GM21717 (cell line): ENCODE measurements around the gene EHMT2.

Source experiments
- ATAC-seq: cut with Tn5 transposase; IDR thresholded peaks from one replicate; pipeline ENCODE4 v1.9.1; 2021; ENCODE audit warnings: mild to moderate bottlenecking, moderate library complexity; ENCODE audit not compliant: unreplicated experiment

The EHMT2 gene

GRCh38 chr6:31892821-31893220 lies 4.7 kb downstream of the EHMT2 start:
- ATAC-seq = no peak

DNA sequence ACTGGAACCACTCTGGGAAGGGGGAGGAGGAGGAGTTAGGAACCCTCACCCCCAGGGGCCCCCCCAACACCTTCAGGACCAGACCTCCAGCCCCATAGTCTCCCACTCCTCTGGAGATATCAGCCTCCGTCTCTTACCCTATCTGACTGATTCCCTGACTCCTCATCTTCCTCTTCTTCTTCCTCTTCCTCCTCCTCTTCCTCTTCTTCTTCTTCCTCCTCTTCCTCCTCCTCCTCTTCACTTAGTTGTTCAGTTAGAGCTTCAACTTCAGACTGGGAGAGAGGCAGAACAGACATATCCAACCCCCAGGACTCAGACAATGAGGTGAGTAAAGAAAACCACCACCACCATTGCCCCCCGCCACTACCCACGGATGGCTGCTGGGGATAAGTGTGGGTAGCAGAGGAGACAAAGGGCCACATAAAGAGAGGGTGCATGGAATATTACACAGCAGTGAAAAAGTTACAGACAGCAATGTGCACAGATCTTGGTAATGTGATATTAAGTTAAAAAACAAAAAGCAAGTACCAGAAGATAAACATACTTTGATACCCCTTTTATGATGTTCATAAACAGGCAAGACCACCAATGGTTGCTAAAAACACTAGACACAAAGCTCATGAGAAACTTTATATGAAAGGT lies 8.0 kb downstream of the EHMT2 start:
- no peak for ATAC-seq

DNA sequence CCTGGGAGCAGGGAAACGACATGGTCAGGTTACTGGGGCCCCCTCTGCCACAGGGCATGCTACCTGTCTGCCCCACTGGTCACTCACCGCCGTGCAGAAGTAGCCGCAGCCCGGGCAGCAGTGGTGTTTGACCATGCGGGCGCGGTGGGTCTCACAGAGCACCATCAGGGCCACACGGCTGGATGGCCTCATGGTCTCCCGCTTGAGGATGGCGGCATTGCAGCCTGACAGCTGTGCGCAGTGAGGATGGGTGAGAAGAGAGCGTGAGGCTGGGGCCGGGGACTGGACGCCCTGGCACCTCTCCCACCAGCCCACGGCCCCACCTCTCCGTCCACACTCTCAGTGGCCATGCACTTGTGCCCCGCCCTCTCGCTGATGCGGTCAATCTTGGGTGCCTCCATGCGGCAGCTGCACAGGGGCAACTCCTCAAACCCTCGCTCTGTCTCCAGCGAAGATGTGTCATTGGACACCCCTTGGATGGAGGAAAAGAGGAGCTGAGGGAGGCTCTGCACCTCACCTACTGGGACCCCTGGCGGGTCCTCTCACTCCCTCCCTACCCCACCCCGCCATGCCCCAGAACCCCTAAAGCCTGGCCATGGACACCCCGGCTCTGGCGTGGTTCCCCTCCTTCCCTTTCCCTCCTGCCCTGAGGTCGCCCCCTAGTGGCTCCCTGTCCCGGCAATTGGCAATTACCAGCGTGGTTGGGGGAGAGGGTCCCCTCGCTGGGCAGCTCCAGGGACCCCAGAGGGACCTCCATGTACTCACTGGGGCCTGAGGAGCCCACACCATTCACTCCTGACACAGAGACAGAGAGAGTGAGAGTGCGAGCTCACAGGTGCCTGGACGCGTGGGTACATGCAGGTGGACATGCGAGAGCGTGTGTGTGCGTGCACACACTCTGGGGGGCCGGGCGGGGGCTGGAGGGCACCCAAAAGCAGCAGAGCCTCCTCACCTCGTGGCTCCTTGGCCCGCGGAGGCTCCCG lies 8.9 kb downstream of the EHMT2 start:
- no peak for ATAC-seq

DNA sequence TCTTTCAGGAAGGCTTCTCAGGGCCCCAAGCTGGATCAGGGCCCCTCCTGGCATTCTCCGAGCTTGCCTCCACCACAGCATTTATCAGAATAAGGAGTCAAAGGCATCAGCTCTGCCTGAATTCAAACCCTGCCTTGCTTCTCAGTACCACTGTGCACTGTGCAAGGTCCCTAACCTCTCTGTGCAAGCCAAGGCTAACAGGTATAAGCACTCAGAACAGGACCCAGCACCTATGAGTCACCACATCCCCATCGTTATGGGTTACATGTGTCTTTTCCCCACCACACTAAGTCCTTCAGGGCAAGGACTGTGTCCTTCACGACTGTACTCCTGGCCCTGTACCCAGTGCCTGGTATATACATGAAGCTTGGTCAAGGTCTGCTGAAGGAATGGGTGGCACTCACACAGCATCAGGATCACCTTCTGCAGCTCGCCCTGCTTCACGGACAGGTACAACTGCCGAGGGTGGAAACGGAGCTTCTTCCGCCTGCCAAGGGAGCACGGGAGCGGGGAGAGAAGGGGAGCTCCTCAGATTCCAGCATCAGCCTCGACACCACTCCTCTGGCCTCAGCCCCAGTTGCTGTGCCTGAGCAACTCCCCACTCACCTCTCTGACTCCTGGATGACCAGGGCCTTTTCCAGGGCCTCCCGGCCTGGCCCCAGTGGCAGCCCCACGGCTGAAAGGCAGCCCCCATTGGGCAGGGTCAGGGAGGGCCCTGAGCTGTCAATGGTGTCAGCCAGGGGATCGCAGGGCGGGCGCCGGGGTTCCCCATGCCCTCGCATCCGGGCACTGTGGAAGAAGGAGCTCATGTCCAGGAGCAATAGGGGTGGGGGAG lies 10.1 kb downstream of the EHMT2 start:
- no peak for ATAC-seq

DNA sequence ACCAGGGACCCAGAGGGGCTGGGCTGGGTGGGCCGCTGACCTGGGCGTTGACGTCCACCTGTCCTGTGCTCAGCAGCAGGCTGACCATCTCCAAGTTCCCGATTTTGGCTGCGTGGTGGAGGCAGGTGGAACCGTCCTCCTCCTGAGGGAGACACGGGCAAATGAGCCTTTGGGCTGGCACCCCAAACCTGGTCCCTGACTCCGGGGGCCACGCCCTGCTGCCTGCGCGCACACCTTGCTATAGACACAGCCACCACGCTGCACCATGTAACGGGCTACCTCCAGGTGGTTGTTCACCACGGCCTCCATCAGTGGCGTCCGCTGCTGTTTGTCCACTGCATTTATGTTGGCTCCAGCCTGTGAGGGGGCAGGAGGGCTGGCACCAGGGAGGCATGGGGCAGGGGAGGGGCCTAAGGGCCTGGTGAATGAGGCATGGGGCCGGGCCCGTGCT lies 10.9 kb downstream of the EHMT2 start:
- ATAC-seq = no peak

- no peak for ATAC-seq
Measured at GRCh38 chr6:31884528-31885035, 12.9 kb downstream of the EHMT2 start.

DNA sequence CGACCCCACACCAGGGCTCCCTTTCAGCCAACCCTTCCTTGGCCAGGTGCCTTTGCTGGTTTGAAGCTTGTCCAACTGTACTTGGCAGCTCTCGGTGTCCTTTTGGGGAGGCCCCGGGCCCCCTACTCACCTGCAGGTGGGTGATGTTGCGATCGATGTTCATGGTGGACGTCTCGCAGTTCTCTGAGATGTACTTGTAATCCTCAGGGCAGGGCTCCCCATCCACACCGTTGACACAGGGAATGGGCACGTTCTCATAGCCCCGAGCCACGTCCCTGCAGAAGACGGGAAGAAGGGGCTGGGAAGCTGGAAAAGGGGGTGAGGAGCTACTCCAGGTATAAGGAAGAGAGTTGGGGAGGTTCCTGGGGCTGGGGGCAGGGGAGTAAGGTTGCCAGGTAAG lies 13.8 kb downstream of the EHMT2 start:
- no peak for ATAC-seq

DNA sequence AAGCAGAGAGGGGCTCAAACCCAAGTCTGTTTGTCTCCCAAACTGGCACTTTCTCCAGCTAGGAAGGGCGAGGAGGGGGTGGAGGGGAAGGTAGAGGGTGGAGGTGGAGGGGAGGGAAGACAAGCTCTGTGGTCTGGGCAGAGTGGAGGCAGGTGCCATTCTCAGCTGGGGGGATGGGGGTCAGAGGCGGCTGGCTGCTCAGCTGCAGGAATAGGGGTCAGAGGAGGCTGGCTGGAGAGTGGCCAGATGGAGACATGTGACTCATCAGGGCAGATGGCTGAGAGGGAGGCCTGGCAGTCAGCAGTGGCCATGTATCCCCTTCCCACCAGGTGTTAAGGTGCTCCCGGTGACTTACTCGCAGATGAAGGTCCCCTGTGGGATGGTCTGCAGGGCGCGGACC lies 15.2 kb downstream of the EHMT2 start:
- ATAC-seq = no peak

DNA sequence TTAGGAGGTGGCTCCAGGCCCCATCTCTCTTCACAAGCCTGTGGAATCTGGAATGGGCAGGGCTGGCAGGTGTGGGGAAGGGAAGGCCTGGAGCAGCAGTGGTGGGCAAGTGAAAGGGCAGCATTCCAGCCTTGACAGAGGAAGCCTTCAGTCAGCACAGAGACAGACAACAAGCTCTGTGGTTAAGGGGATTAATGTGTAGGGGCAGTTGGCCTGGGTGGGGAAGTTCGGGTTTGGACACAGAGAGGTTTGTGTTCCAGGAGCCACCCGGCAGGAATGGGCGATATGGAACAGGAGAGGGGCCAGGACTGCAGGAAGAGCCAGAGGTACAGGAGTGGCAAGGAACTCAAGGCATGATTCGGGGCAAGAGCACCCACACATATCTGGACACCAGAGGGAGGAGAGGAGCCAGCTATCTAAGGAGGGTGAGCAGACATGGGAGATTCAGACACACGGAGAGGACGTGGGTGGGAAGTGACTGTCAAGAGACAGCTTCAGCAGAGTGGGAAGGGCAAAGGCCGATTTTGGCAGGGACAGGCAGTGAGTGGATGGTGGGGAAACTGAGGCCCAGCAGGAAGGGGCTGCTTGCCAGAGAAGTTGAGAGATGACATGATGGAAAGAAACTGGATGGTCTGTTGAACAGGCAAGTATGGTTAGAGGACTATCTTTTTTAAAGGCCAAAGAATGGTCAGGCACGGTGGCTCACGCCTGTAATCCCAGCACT lies 16.2 kb downstream of the EHMT2 start:
- ATAC-seq = no peak

DNA sequence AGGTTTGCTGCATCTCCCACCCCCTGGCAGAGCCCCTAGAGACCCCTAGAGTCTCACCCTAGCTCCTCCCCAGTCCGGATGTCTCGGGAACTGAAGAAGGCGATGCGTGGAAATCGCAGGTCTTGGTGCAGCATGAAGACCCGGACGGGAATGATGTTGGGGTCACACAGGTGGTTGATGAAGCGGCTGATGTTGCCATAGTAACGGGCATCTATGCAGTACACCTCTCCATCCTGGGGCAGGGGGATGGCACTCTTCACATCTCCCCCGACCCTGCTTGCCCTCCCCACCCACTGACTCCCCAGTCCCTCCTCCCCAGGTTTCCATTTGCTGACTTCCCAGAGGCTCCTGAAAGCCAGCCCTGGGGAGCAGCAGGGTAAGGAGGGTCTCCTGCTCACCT lies 16.9 kb downstream of the EHMT2 start:
- no peak for ATAC-seq

DNA sequence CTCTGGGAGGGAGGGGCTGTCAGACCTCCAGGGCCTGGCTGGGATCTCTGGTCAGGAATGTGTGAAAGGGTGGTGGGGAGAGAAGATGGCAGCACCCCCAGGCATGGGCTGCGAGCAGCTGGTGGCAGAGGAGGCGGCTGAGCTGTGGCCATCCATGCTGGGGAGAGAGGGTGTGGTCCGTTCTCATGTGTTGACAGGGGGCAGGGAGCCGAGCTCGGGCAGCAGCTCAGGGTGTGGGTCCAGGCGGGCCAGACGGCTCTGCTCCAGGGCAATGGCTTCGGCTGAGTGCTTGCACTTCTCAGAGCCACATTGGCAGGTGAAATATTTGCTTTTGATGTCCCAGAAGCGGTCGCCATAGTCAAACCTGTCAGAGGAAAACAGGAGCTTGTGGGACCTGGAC lies 17.6 kb downstream of the EHMT2 start:
- no peak for ATAC-seq

- no peak for ATAC-seq
Measured at GRCh38 chr6:31879143-31879542, 18.4 kb downstream of the EHMT2 start.

- ATAC-seq = no peak
Measured at GRCh38 chr6:31878726-31879125, 18.8 kb downstream of the EHMT2 start, which contains the start of gene SLC44A4. SLC44A4 (minus strand) TSS chr6:31878997; CDS start chr6:31878980, 17 bp downstream.

GRCh38 chr6:31878222-31878621 lies 19.3 kb downstream of the EHMT2 start:
- ATAC-seq = no peak

GRCh38 chr6:31877651-31878161 lies 19.8 kb downstream of the EHMT2 start:
- ATAC-seq = no peak

GRCh38 chr6:31877125-31877650 lies 20.3 kb downstream of the EHMT2 start:
- no peak for ATAC-seq

DNA sequence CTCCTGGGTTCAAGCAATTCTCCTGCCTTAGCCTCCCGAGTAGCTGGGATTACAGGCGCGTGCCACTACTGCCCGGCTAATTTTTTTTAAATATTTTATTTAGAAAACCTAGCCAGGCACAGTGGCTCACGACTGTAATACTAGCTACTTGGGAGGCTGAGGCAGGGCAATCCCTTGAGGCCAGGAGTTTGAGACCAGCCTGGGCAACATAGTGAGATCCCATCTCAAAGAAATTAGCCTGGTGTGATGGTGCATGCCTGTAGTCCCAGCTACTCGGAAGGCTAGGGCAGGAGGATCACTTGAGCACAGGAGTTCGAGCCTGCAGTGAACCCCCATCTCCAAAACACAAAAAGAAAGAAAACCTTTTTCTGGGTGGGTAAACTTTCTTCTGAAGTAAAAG lies 21.1 kb downstream of the EHMT2 start:
- no peak for ATAC-seq

DNA sequence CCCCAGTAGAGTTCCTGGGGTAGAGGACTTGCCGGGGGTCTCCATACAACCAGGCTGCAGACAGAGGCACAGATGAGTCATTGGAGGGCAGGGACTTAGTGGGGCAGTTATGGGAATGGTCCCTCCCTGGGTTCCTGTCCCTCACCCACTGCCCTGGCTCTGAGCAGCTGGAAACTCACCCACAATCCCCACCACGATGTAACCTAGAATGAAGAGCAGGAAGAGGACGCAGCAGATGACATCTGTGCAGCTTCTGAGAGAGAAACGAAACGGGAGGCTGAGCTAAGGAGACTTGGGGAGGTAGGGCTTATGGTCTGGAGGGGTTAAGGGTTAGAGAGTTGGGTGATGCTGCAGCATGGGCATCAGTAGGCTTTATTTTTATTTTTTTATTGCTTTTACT lies 21.6 kb downstream of the EHMT2 start:
- no peak for ATAC-seq

DNA sequence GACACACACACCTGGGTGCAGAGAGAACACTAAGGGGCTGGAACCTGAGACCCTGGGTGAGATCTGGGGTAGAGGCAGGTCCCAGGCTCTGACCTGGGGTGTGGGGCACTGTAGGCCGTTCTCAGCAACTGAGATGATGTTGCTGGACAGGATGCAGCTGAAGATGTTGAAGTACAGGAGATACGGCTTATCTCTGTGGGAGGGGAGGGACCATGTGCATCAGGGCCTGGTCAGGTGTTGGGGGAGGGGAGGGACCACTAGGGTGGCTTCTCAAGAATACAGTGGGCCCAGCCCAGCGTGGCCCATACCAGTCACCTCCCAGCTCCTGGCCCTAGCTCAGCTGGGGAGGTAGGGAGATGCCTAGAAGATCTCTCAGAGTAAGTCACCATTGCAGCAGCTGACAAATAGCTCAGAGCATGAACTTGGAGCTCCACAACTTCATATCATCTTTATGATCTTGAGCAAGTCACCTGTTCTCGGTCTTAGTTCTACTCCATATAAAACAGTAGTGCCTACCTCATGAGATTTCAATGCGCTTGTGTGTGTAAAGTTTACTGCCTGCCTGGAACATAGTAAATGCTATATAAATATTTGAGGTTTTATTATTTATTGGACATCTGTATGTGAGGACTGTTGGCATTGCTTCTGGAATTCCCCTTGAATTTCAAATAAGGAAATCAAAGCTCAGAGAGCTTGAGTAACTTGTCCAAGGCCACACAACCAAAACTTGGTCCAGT lies 22.5 kb downstream of the EHMT2 start:
- ATAC-seq = no peak
